ENCODE data around the gene MYCBP2. TPM values are rescaled to one million over a fixed set of nuclear protein-coding genes. Genes with fewer than 3 reads are reported as not detected.

Gene MYCBP2
- total RNA-seq, 1 donor from 2014 or later = 233 TPM

- peak overlapping the region; percentile 96 for H3K27ac Mint-ChIP-seq (ENCODE audit: unreplicated experiment)
- peaks cover 29% of the 10 kb centered on the region for H3K4me1 Mint-ChIP-seq (ENCODE audit: low read depth, unreplicated experiment)
These were observed 2.4 kb upstream of the MYCBP2 start for GRCh38 chr13:77329133-77329910.

GRCh38 chr13:77328819-77329132 is 1.9 kb upstream of the MYCBP2 start:
- Mint-ChIP-seq H3K27me3 (ENCODE audit: unreplicated experiment) (peaks cover 8% of the 10 kb centered on the region), H3K36me3 (ENCODE audit: unreplicated experiment) (no peaks in the 10 kb centered on the region), H3K27ac (ENCODE audit: unreplicated experiment) (peak overlapping the region; percentile 96), H3K9me3 (ENCODE audit: unreplicated experiment) (peaks cover 14% of the 10 kb centered on the region), H3K4me3 (ENCODE audit: unreplicated experiment) (peak overlapping the region; percentile 90), H3K4me1 (ENCODE audit: low read depth, unreplicated experiment) (peaks cover 29% of the 10 kb centered on the region)
- TF ChIP-seq, protein P1, sequence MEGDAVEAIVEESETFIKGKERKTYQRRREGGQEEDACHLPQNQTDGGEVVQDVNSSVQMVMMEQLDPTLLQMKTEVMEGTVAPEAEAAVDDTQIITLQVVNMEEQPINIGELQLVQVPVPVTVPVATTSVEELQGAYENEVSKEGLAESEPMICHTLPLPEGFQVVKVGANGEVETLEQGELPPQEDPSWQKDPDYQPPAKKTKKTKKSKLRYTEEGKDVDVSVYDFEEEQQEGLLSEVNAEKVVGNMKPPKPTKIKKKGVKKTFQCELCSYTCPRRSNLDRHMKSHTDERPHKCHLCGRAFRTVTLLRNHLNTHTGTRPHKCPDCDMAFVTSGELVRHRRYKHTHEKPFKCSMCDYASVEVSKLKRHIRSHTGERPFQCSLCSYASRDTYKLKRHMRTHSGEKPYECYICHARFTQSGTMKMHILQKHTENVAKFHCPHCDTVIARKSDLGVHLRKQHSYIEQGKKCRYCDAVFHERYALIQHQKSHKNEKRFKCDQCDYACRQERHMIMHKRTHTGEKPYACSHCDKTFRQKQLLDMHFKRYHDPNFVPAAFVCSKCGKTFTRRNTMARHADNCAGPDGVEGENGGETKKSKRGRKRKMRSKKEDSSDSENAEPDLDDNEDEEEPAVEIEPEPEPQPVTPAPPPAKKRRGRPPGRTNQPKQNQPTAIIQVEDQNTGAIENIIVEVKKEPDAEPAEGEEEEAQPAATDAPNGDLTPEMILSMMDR (IDR thresholded peaks at IDR 0.05; ENCODE audit: partially characterized antibody, unreplicated experiment) = no peak
- no peak for DNase-seq

More at GRCh38 chr13:77329133-77329910, 2.4 kb upstream of the MYCBP2 start:
- H3K4me3 Mint-ChIP-seq (ENCODE audit: unreplicated experiment) = peak overlapping the region; percentile 90
- H3K9me3 Mint-ChIP-seq (ENCODE audit: unreplicated experiment) = peaks cover 16% of the 10 kb centered on the region
- peaks cover 10% of the 10 kb centered on the region for H3K27me3 Mint-ChIP-seq (ENCODE audit: unreplicated experiment)
- TF ChIP-seq, protein P1 (IDR thresholded peaks at IDR 0.05; ENCODE audit: partially characterized antibody, unreplicated experiment) = no peak
- DNase-seq = peak; percentile 78
- H3K36me3 Mint-ChIP-seq (ENCODE audit: unreplicated experiment) = no peaks in the 10 kb centered on the region

DNA sequence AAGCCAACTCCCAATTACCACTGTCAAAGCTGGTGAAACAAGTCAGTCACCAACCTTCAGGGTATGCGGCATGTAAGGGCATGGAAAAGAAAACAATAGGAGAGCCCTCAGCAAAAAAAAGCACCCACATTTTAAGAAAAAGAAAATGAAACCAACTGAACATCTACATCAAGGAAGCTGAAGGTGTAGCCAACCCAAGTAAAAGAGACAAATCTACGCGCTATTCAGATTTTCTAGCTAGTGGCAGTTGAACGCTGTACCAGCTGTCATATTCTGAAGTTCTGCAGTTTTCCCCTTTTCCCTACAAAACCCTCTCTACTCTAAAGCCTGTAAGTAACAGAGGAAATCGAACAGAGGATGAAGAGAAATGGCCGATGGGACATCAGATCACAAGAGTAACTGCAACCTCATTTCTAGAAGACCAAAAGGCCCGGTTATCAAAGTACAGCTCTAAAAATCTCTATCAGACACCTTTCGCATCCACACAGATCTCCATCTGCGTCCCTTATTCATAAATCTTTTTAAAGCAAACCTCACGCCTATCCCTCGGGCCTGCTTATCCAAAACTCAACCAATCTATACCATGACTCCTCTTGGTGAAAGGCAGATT is 1.4 kb downstream of the MYCBP2 start:
- Mint-ChIP-seq H3K27me3 (ENCODE audit: unreplicated experiment) (peaks cover 8% of the 10 kb centered on the region), H3K4me1 (ENCODE audit: low read depth, unreplicated experiment) (peaks cover 39% of the 10 kb centered on the region), H3K4me3 (ENCODE audit: unreplicated experiment) (peak overlapping the region; percentile 99)

DNA sequence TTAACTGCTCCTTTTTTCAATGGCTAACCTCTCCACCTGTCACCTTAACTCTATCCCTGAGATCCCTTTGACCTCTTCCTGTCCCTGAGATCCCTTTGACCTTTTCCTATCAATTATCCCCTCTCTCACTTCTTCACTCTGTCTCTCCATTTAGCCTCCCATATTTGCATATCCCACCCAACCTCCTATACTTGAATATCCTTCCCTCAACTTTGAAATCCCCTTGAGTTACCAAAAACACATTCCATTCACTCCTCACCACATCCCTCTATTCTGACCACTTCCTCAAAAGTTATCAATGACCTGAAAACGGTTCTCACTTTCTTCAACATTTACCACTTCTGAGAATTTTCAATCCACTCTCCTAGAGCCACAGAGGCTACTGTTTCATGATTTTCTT is 3.0 kb downstream of the MYCBP2 start:
- Mint-ChIP-seq H3K27me3 (ENCODE audit: unreplicated experiment) (peaks cover 8% of the 10 kb centered on the region), H3K36me3 (ENCODE audit: unreplicated experiment) (no peaks in the 10 kb centered on the region), H3K9me3 (ENCODE audit: unreplicated experiment) (peaks cover 14% of the 10 kb centered on the region), H3K4me3 (ENCODE audit: unreplicated experiment) (peak overlapping the region; percentile 99), H3K27ac (ENCODE audit: unreplicated experiment) (no peak overlapping the region), H3K4me1 (ENCODE audit: low read depth, unreplicated experiment) (peaks cover 43% of the 10 kb centered on the region)
- DNase-seq = no peak
- TF ChIP-seq, protein P1 (IDR thresholded peaks at IDR 0.05; ENCODE audit: partially characterized antibody, unreplicated experiment) = no peak

More for the DNA sequence above, 1.4 kb downstream of the MYCBP2 start:
- H3K27ac Mint-ChIP-seq (ENCODE audit: unreplicated experiment) = peak overlapping the region; percentile 96
- H3K9me3 Mint-ChIP-seq (ENCODE audit: unreplicated experiment) = peaks cover 17% of the 10 kb centered on the region
- no peaks in the 10 kb centered on the region for H3K36me3 Mint-ChIP-seq (ENCODE audit: unreplicated experiment)
- no peak for DNase-seq
- TF ChIP-seq, protein P1 (IDR thresholded peaks at IDR 0.05; ENCODE audit: partially characterized antibody, unreplicated experiment) = no peak

DNA sequence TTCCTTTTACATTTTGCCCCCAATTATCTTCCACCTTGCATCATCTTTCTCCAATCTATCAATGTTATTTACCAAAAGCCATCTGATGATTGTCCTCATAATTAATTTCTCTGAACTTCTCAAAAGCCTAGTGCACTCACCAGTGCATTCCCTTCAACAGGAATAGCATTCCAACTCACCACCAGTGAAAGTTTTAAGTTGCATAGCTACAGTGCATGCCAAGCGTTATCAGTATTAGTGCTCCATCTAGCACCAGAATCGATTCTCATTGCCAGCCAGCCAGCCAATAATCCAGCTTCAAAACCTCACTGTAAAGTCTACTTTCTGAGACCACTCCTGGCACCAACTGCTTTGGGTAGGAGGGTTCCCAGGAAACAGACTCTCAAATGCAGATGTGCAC is 7.4 kb downstream of the MYCBP2 start:
- no peak overlapping the region for H3K27ac Mint-ChIP-seq (ENCODE audit: unreplicated experiment)
- no peak for DNase-seq
- H3K27me3 Mint-ChIP-seq (ENCODE audit: unreplicated experiment) = no peaks in the 10 kb centered on the region
- no peak overlapping the region for H3K4me3 Mint-ChIP-seq (ENCODE audit: unreplicated experiment)
- peaks cover 30% of the 10 kb centered on the region for H3K4me1 Mint-ChIP-seq (ENCODE audit: low read depth, unreplicated experiment)
- TF ChIP-seq, protein P1 (IDR thresholded peaks at IDR 0.05; ENCODE audit: partially characterized antibody, unreplicated experiment) = no peak
- no peaks in the 10 kb centered on the region for H3K36me3 Mint-ChIP-seq (ENCODE audit: unreplicated experiment)
- H3K9me3 Mint-ChIP-seq (ENCODE audit: unreplicated experiment) = peaks cover 2% of the 10 kb centered on the region
